NCI-H2107 (cell line): ENCODE measurements around the gene NPAS3.

Experiments
- DNase-seq: peaks from one replicate; lab custom pipeline; 2025; lab: John Stamatoyannopoulos, UW

Gene NPAS3

DNA sequence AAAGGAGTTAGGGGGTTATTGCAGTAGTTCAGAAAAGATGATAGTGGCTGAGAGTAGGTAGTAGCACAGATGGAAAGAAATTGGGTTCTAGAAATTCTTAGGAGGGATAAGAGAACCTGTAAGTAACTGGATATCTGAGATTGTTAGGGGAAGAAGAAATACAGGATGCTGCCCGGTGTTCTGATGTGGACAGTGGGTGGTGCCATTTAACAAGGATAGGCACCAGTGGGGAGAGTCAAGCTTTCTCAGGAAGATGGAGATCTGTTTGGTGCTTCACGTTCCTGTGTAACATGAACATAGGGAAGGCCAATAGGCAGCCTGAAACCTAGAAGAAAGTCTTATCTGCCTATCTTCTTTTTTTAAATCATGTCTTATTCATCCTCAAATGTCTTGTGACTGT, 245.9 kb downstream of the NPAS3 start:
- DNase-seq, result no peak

DNA sequence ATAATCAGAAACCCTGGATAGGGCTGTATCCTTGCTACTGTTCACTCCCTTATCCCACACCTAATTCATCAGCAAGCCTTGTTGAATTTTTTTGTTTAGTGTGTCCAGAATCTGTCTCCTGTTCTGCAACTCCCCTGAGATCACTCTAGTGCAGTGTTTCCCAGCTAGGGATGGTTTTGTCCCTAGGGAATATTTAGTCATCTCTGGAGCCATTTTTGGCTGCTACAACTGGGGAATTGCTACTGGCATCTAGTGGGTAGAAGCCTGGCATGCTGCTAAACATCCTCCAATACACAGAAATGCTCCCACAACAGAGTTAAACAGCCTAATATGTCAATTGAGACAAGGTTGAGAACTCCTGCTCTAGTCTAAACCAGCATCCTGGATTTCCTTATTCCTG, 248.0 kb downstream of the NPAS3 start:
- no peak for DNase-seq

- DNase-seq, result no peak
Observed at GRCh38 chr14:33188880-33189279, 250.2 kb downstream of the NPAS3 start.

DNA sequence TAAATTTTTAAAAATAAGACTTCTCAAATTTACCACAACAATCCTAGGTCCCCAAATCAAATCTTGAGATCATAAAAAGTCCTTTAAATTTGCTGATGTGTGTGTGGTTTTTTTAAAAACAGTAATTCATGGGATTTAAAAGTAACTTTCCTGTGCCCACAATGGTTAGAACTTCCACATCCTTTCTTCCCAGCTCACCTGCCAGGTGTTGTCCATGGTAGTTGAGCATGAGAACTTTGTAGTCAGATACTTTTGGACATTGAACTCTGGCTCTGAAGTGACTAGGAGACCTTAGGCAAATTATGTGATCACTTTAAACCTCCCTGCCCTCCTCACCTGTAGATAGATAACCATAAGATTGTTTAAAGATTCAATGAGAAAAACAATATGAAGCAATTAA, 253.2 kb downstream of the NPAS3 start:
- no peak for DNase-seq

- DNase-seq, result no peak
Observed at GRCh38 chr14:33194551-33194950, 255.9 kb downstream of the NPAS3 start.

GRCh38 chr14:33198684-33199083, 260.0 kb downstream of the NPAS3 start:
- DNase-seq, result no peak

- no peak for DNase-seq
Observed at GRCh38 chr14:33201116-33201515, 262.4 kb downstream of the NPAS3 start.

DNA sequence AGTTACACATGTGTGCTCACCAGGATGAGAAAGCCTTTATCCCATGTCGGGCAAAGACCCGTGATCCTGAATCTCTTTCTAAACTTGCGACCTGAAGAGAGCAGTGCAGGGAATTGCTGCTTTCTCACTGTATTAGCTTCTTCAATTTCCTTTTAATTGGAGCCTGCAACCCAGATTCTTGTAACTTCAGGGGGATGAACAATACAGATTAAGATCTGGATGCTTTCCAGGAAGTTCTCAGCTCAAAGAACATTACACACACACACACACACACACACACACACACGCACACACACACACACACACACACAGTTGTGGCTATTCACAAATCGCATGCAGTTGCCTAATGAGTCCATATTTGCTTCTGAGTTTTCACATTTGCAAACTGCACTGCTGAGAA, 268.3 kb downstream of the NPAS3 start:
- no peak for DNase-seq

DNA sequence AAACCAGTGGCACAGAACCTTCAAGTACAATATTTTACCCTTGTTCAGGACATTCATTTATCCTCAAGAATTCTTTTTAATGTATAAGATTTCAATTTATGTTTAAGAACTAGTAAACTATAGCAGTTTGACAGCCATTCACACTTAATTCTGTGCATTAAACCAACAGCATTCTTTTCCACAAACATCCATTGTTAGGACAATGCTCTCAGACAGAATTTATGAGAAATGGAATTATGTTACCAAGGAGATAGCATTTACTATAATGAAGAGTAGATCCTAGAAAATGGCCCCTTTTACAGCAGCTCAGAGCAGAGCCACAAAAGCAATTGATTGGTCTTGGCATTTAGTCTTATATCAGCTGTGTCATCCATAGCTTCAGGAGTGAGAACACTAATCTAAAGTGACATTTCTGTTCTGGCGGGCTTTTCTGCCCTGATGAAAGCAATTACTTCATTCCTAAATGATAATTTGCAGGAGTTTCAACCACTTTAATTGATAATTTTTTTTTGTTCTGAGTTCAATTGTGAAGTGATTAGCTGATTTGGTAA, 268.9 kb downstream of the NPAS3 start:
- DNase-seq, result no peak

DNA sequence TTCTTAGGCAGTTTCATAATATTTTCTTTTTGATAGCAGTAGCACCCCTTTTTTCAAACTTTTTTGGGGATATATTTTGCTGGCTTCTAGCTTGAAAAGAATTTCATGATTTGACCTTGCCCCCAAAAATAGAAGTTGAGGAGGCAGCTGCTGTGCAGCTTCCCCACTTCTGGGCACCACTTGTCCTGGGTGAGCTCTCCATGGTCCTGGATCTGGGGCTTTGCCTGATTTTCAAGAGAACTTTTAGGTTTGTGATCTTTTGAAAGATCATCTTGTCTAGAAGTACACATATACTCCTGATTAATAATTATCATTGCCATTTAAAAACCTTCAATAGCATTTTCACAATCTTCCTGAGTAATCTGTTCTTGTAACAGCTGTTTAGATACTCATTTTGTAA, 271.6 kb downstream of the NPAS3 start:
- DNase-seq, result no peak

GRCh38 chr14:33218026-33218425, 279.3 kb downstream of the NPAS3 start:
- DNase-seq, result no peak

DNA sequence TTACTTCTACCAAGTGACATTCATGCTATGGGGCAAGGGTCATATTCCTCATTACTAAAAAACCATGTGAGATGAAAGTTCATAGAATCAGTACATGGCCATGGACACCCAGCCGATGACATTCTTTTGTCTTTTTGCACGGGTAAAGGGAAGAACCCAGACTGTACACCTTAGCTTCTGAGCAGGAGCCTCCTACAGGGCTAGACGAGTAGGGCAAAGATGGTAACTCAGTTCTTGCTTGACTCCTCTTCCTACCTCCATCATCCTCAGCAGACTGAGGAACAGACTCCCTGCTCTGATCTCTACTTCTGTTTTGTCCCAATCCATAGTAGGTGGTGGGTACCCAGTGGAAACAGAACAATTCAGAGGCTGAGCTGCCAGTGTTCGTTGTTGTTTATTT, 281.3 kb downstream of the NPAS3 start:
- DNase-seq, result no peak

GRCh38 chr14:33229269-33229929, 290.7 kb downstream of the NPAS3 start:
- peak; percentile 34 for DNase-seq

DNA sequence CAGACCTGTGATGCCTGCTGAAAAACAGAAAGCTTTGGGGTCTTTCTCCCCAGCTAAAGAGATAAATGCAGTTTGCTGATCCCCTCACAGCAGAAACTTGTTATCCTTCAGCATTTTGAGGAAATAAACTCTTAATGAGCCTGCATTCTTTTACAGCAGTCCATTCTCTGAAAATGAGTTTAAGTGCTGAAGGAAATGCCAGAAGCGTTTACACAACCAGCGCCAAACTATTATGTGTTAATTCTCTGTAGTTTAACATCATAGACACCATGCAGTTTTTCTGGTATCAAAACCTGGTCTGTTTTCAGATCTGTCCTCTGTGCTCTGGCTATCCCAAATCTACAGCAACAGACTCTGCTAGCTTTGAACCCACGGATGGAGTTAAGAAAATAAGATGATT, 291.3 kb downstream of the NPAS3 start:
- no peak for DNase-seq

- no peak for DNase-seq
Observed at GRCh38 chr14:33232031-33232430, 293.4 kb downstream of the NPAS3 start.

DNA sequence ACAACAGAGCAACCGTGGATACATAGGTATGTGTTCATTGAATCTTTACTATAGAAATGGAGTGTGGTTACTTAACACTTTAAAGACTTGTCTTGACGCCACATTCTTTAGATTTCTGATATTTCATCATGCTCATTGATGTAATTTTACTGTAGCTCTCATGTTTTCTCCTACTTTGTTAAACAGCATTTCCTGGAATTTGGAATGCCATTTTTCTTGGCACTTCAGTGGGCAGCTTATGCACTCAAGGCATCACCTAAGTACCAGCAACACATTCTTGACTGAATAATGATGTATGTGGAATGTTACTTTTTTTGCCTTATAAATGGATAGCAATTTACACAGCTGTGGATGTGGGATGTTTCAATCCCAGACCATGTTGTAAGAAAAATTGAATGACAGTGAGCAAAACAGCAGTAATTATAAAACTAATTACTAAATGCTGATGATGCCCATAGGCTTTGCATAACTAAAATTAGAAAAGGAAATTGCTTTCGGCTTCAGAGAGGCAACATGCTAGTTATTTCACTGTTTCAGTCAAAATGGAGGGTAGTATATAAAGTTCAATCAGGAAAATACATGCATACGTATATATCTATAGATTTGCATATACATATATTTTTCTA, 298.5 kb downstream of the NPAS3 start:
- DNase-seq, result no peak

- no peak for DNase-seq
Observed at GRCh38 chr14:33239465-33239864, 300.8 kb downstream of the NPAS3 start.

GRCh38 chr14:33240466-33240865, 301.8 kb downstream of the NPAS3 start:
- DNase-seq, result no peak

DNA sequence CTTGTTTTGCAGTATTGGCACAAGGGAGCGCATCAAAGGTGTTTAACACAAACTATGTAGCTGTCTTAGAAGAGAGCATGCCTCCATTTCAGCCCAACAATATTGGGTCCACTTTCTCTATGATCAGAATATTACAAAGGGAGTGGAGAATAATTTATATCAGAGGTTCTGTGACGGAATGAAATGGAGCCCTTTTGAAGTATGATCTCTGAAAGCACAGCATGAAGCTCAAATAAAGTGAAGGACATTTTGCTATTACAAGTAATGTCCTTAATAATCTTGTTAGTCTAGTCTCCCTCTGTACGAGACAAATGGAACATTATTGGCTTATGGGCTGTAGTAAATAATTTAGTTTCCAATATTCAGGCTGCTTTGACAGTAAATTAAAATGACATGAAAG, 302.7 kb downstream of the NPAS3 start:
- DNase-seq, result no peak

GRCh38 chr14:33249233-33249820, 310.6 kb downstream of the NPAS3 start:
- DNase-seq, result no peak

DNA sequence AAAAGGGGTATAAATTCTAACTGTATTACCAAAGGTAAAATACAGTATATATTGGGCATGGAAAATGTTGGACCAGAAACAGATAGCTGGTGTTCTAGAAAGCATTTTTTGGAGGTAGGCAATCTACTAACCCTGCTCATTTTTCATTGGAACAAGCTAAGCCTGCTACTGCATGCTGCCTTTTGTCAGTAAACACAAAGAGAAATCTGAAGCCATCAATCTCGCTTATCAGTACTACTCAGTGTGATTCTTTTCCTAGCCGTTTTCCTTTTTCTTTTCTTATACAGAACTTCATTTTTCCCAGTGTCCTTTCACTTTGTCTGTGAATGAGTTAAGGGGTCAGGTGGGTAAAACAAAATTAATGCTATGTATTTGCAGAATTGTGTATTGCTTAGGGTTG, 312.3 kb downstream of the NPAS3 start:
- DNase-seq, result no peak

GRCh38 chr14:33254342-33254741, 315.7 kb downstream of the NPAS3 start:
- no peak for DNase-seq

GRCh38 chr14:33254861-33255395, 316.2 kb downstream of the NPAS3 start:
- no peak for DNase-seq
